ENCODE results near the gene KLHL33. TPM values are rescaled to one million over a fixed set of nuclear protein-coding genes. Genes with fewer than 3 reads are reported as not detected.

The KLHL33 gene
- total RNA-seq, 2 donors from 2014 or later, result 0.05 TPM

GRCh38 chr14:20472536-20473169, 36.7 kb upstream of the KLHL33 start:
- intact Hi-C loops (cut with DNase I), result loop anchor here (5.0 to 10.0 kb wide), 2 partner anchors 65 to 132 kb away; no protein-coding TSS in a partner anchor
- Histone ChIP-seq H3K4me1 (peaks cover 3% of the 10 kb centered on the region), H3K9ac (ENCODE audit: low read depth in 2 of 2, low read length in 2 of 2) (no peak overlapping the region), H3K4me3 (no peak overlapping the region), H3K36me3 (peaks cover 18% of the 10 kb centered on the region), H3K27ac (no peak overlapping the region), H3K27me3 (no peaks in the 10 kb centered on the region), H3K9me3 (no peaks in the 10 kb centered on the region)
- no peak for TF ChIP-seq CTCF (IDR thresholded peaks at IDR 0.05)
- no peak for DNase-seq

- intact Hi-C loops (cut with DNase I), result loop anchor here (5.0 to 10.0 kb wide), 2 partner anchors 63 to 134 kb away; no protein-coding TSS in a partner anchor
- peak overlapping the region; percentile 99 for H3K27ac ChIP-seq
Observed at GRCh38 chr14:20470603-20470901, 34.6 kb upstream of the KLHL33 start.

GRCh38 chr14:20469890-20470602, 34.1 kb upstream of the KLHL33 start:
- Histone ChIP-seq H3K4me3 (peak overlapping the region; percentile 93), H3K9me3 (no peaks in the 10 kb centered on the region), H3K27me3 (no peaks in the 10 kb centered on the region), H3K27ac (peak overlapping the region; percentile 99), H3K9ac (ENCODE audit: low read depth in 2 of 2, low read length in 2 of 2) (peak overlapping the region; percentile 97 to 99), H3K36me3 (peaks cover 12% of the 10 kb centered on the region), H3K4me1 (peaks cover 3% of the 10 kb centered on the region)
- intact Hi-C loops (cut with DNase I), result loop anchor here (5.0 to 10.0 kb wide), 4 partner anchors 63 to 215 kb away; partner anchors contain the start of genes ANG, PARP2 and RNASE4
- no peak for TF ChIP-seq CTCF (IDR thresholded peaks at IDR 0.05)
- DNase-seq, result peak; percentile 65

More at GRCh38 chr14:20470603-20470901, 34.6 kb upstream of the KLHL33 start:
- Histone ChIP-seq H3K27me3 (no peaks in the 10 kb centered on the region), H3K36me3 (peaks cover 12% of the 10 kb centered on the region), H3K9me3 (no peaks in the 10 kb centered on the region), H3K4me3 (peak overlapping the region; percentile 93), H3K4me1 (peaks cover 3% of the 10 kb centered on the region), H3K9ac (ENCODE audit: low read depth in 2 of 2, low read length in 2 of 2) (peak overlapping the region; percentile 97 to 99)
- no peak for TF ChIP-seq CTCF (IDR thresholded peaks at IDR 0.05)
- DNase-seq, result no peak

GRCh38 chr14:20469242-20469889, 33.4 kb upstream of the KLHL33 start, which contains the start of gene PNP:
Gene PNP, plus strand, starts transcription at chr14:20469406. Its CDS starts 119 bp downstream, at chr14:20469525.
- peak within 1 kb of the TSS; percentile 99 for H3K27ac ChIP-seq
- DNase-seq, result peak; percentile 98
- peaks cover 12% of the 10 kb centered on the region for H3K36me3 ChIP-seq
- intact Hi-C loops (cut with DNase I), result loop anchor here (10.0 kb wide), 2 partner anchors 125 to 215 kb away; partner anchors contain the start of genes ANG, PARP2 and RNASE4
- H3K27me3 ChIP-seq, result no peaks in the 10 kb centered on the region
- no peak for TF ChIP-seq CTCF (IDR thresholded peaks at IDR 0.05)
- no peaks in the 10 kb centered on the region for H3K9me3 ChIP-seq
- H3K4me3 ChIP-seq, result peak within 1 kb of the TSS; percentile 93
- H3K9ac ChIP-seq (ENCODE audit: low read depth in 2 of 2, low read length in 2 of 2), result peak within 1 kb of the TSS; percentile 97 to 99
- peaks cover 3% of the 10 kb centered on the region for H3K4me1 ChIP-seq

DNA sequence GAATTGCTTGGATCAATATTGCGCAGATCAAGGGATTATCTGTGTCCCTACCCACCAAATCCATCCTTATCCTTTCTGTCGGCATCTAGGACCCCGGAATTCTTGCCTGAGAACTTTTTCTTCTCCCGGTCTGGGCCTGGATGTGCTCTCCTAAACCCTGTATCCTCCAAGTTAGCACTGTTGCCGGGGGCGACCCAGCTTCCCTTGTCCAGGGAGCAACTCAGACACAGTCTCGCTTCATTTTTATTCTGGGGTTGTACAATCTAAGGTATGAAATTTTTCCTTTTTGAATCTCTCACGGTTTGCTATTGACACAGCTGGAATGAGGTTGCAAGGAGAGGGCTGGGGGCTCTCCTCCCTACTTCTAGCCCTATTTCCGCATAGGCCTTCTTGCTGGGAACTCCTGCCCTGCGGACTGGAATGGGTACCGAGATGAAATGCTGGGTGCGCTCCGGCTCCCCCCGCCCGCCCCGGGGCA, 32.8 kb upstream of the KLHL33 start:
- intact Hi-C loops (cut with DNase I), result loop anchor here (10.0 kb wide), 2 partner anchors 124 to 216 kb away; partner anchors contain the start of genes ANG, PARP2 and RNASE4
- H3K36me3 ChIP-seq, result peaks cover 8% of the 10 kb centered on the region
- H3K9ac ChIP-seq (ENCODE audit: low read depth in 2 of 2, low read length in 2 of 2), result peak overlapping the region; percentile 97 to 99
- H3K27ac ChIP-seq, result peak overlapping the region; percentile 99
- no peak for DNase-seq
- H3K9me3 ChIP-seq, result no peaks in the 10 kb centered on the region
- peak overlapping the region; percentile 93 for H3K4me3 ChIP-seq
- no peak for TF ChIP-seq CTCF (IDR thresholded peaks at IDR 0.05)
- H3K27me3 ChIP-seq, result no peaks in the 10 kb centered on the region
- H3K4me1 ChIP-seq, result peaks cover 3% of the 10 kb centered on the region
